IMR-90 (cell line): ENCODE data around the gene HEXA. TPM values are rescaled to one million over a fixed set of nuclear protein-coding genes. Genes with fewer than 3 reads are reported as not detected.

Experiments
- ATAC-seq: fragments of 200-7000 bp; cut with Tn5 transposase; 2 replicates; pipeline ENCODE4 v1.9.1; 2020; ENCODE audit warnings: low read depth, mild to moderate bottlenecking, moderate library complexity
- BruUV-seq: library from RNA; stranded (reverse); fragments of 400-500 nt; replicated peaks from 2 replicates; lab custom pipeline; 2021; lab: Mats Ljungman, UMichigan
- CTCF ChIA-PET: fragments of 300-600 bp; formaldehyde crosslinking; extraction: SDS; loops from one replicate; lab custom pipeline; 2021; ENCODE audit warnings: antibody characterized with exemption; lab: Yijun Ruan, JAX
- POLR2A ChIA-PET: fragments of 300-600 bp; sonication (Branson Sonifier 250); formaldehyde crosslinking; loops from one replicate; lab custom pipeline; 2022; ENCODE audit warnings: antibody characterized with exemption; ENCODE audit not compliant: unreplicated experiment; lab: Charles Lee
- DNase-seq: peaks from one replicate; pipeline ENCODE4 v3.0.0; 2013
- H2AFZ ChIP-seq: replicated peaks from 2 replicates; pipeline ENCODE3; 2013; ENCODE audit warnings: low read length, mild to moderate bottlenecking; ENCODE audit not compliant: poor library complexity
- H2AK5ac ChIP-seq: 2 replicates; pipeline ENCODE4 v1.6.1; 2013; ENCODE audit warnings: low read depth, low read length, inconsistent platforms
- H2AK9ac ChIP-seq: replicated peaks from 2 replicates; pipeline ENCODE3; 2013; ENCODE audit warnings: mild to moderate bottlenecking, low read depth, low read length, moderate library complexity; ENCODE audit not compliant: poor library complexity
- H2BK120ac ChIP-seq: 2 replicates; pipeline ENCODE4 v1.6.1; 2013; ENCODE audit warnings: low read depth, low read length, inconsistent platforms
- H2BK15ac ChIP-seq: 3 replicates; pipeline ENCODE4 v1.6.1; 2013; ENCODE audit warnings: low read depth, low read length, inconsistent platforms
- H2BK20ac ChIP-seq: 2 replicates; pipeline ENCODE4 v1.6.1; 2013; ENCODE audit warnings: low read depth, mild to moderate bottlenecking, inconsistent platforms, low read length, moderate library complexity
- H2BK5ac ChIP-seq: 2 replicates; pipeline ENCODE4 v1.6.1; 2013; ENCODE audit warnings: mild to moderate bottlenecking, low read depth, low read length, inconsistent platforms; ENCODE audit not compliant: poor library complexity, severe bottlenecking
- H3K14ac ChIP-seq: replicated peaks from 2 replicates; pipeline ENCODE4 v1.6.1; 2013; ENCODE audit warnings: low read depth, low read length, inconsistent platforms
- H3K18ac ChIP-seq: 2 replicates; pipeline ENCODE4 v1.6.1; 2013; ENCODE audit warnings: low read depth, low read length, control low read depth
- H3K23ac ChIP-seq: 2 replicates; pipeline ENCODE4 v1.6.1; 2013; ENCODE audit warnings: low read depth, low read length, inconsistent platforms
- H3K27ac ChIP-seq: 2 replicates; pipeline ENCODE4 v1.5.1; 2013; ENCODE audit warnings: mild to moderate bottlenecking, control low read depth, low read length; ENCODE audit not compliant: insufficient read depth
- H3K27me3 ChIP-seq: 2 replicates; pipeline ENCODE4 v1.6.1; 2013; ENCODE audit warnings: low read length; ENCODE audit not compliant: control insufficient read depth, insufficient read depth
- H3K36me3 ChIP-seq: 2 replicates; pipeline ENCODE4 v1.6.1; 2013; ENCODE audit warnings: low read length, mixed read lengths; ENCODE audit not compliant: control insufficient read depth, insufficient read depth
- H3K4ac ChIP-seq: 2 replicates; pipeline ENCODE4 v1.6.1; 2013; ENCODE audit warnings: low read depth, low read length, inconsistent platforms
- H3K4me1 ChIP-seq: 2 replicates; pipeline ENCODE4 v1.6.1; 2013; ENCODE audit warnings: low read length, mixed read lengths; ENCODE audit not compliant: control insufficient read depth, insufficient read depth
- H3K4me2 ChIP-seq: 2 replicates; pipeline ENCODE4 v1.6.1; 2013; ENCODE audit warnings: low read depth, mild to moderate bottlenecking, control low read depth, low read length, moderate library complexity
- H3K4me3 ChIP-seq: 2 replicates; pipeline ENCODE4 v1.5.1; 2013; ENCODE audit warnings: low read depth, mild to moderate bottlenecking, control low read depth, low read length, moderate library complexity; ENCODE audit not compliant: insufficient read depth
- H3K56ac ChIP-seq: 2 replicates; pipeline ENCODE4 v1.6.1; 2013; ENCODE audit warnings: low read length, inconsistent platforms; ENCODE audit not compliant: insufficient read depth; ENCODE audit errors: extremely low read depth
- H3K79me1 ChIP-seq, 2 experiments: 2 replicates each; pipeline ENCODE4 v1.6.1; 2013; ENCODE audit warnings: low read length in 2 of 2, inconsistent platforms in 1 of 2, low read depth in 1 of 2
- H3K9ac ChIP-seq: 2 replicates; pipeline ENCODE4 v1.6.1; 2013; ENCODE audit warnings: low read depth, low read length, control low read depth
- H3K9me1 ChIP-seq: 2 replicates; pipeline ENCODE4 v1.6.1; 2013; ENCODE audit warnings: low read length, inconsistent platforms; ENCODE audit not compliant: insufficient read depth
- H3K9me3 ChIP-seq: 2 replicates; pipeline ENCODE4 v1.6.1; 2013; ENCODE audit warnings: low read length; ENCODE audit not compliant: control insufficient read depth, insufficient read depth
- H4K20me1 ChIP-seq: 2 replicates; pipeline ENCODE4 v1.6.1; 2013; ENCODE audit warnings: low read length, inconsistent platforms; ENCODE audit not compliant: insufficient read depth
- H4K5ac ChIP-seq: 2 replicates; pipeline ENCODE4 v1.6.1; 2013; ENCODE audit warnings: mild to moderate bottlenecking, low read depth, low read length, control low read depth
- H4K8ac ChIP-seq, 2 experiments: 2 replicates each; pipeline ENCODE4 v1.6.1; 2013; ENCODE audit warnings: low read depth in 2 of 2, low read length in 2 of 2, control low read depth in 1 of 2, inconsistent platforms in 1 of 2
- H4K91ac ChIP-seq: 2 replicates; pipeline ENCODE4 v1.6.1; 2013; ENCODE audit warnings: low read depth, low read length, inconsistent platforms; ENCODE audit not compliant: insufficient read depth
- BHLHE40 ChIP-seq: fragments of 150-350 bp; IDR thresholded peaks from 2 replicates; pipeline ENCODE4 v1.6.1; 2016; ENCODE audit warnings: mild to moderate bottlenecking, low read depth, low read length
- CEBPB ChIP-seq: IDR thresholded peaks from 2 replicates; pipeline ENCODE4 v1.6.1; 2012; ENCODE audit warnings: low read depth, low read length, improper control_type of control experiment
- CHD1 ChIP-seq: IDR thresholded peaks from 2 replicates; pipeline ENCODE4 v1.6.1; 2012; ENCODE audit warnings: low read depth, low read length, improper control_type of control experiment
- CTCF ChIP-seq: conservative IDR thresholded peaks from 2 replicates; pipeline ENCODE4 v1.5.1; 2012; ENCODE audit warnings: mild to moderate bottlenecking, low read depth, low read length, improper control_type of control experiment
- ELK1 ChIP-seq: fragments of 150-350 bp; IDR thresholded peaks from 2 replicates; pipeline ENCODE4 v1.6.1; 2016; ENCODE audit warnings: low read depth, mild to moderate bottlenecking, low read length, moderate library complexity, borderline replicate concordance
- FOS ChIP-seq: fragments of 150-350 bp; IDR thresholded peaks from 2 replicates; pipeline ENCODE4 v1.6.1; 2016; ENCODE audit warnings: low read depth, low read length
- MAFK ChIP-seq: IDR thresholded peaks from 2 replicates; pipeline ENCODE4 v1.6.1; 2012; ENCODE audit warnings: low read depth, low read length, improper control_type of control experiment
- MAZ ChIP-seq: IDR thresholded peaks from 2 replicates; pipeline ENCODE4 v1.6.1; 2012; ENCODE audit warnings: low read depth, mild to moderate bottlenecking, low read length, improper control_type of control experiment, moderate library complexity, borderline replicate concordance
- MXI1 ChIP-seq: IDR thresholded peaks from 2 replicates; pipeline ENCODE4 v1.6.1; 2012; ENCODE audit warnings: low read depth, mild to moderate bottlenecking, low read length, moderate library complexity, borderline replicate concordance
- NFE2L2 ChIP-seq: fragments of 150-350 bp; IDR thresholded peaks from 2 replicates; pipeline ENCODE4 v1.6.1; 2016; ENCODE audit warnings: low read depth, mild to moderate bottlenecking, low read length
- POLR2A ChIP-seq: IDR thresholded peaks from 2 replicates; pipeline ENCODE4 v1.6.1; 2012; ENCODE audit warnings: mild to moderate bottlenecking, low read depth, low read length
- RAD21 ChIP-seq: IDR thresholded peaks from 2 replicates; pipeline ENCODE4 v1.6.1; 2012; ENCODE audit warnings: low read length, improper control_type of control experiment
- RCOR1 ChIP-seq: IDR thresholded peaks from 2 replicates; pipeline ENCODE4 v1.6.1; 2012; ENCODE audit warnings: mild to moderate bottlenecking, low read length, improper control_type of control experiment; ENCODE audit not compliant: insufficient replicate concordance
- RFX5 ChIP-seq: IDR thresholded peaks from 2 replicates; pipeline ENCODE4 v1.8.0; 2012; ENCODE audit warnings: low read depth, mild to moderate bottlenecking, low read length, moderate library complexity
- SMC3 ChIP-seq: fragments of 150-350 bp; IDR thresholded peaks from 2 replicates; pipeline ENCODE4 v1.6.1; 2016; ENCODE audit warnings: low read depth, mild to moderate bottlenecking, antibody characterized with exemption, low read length, moderate library complexity
- USF2 ChIP-seq: fragments of 150-350 bp; IDR thresholded peaks from 2 replicates; pipeline ENCODE4 v1.6.1; 2017; ENCODE audit warnings: mild to moderate bottlenecking, antibody characterized with exemption, low read length, low read depth
- WGBS, 2 experiments: methylation state at CpG; one replicate each; pipeline versions ENCODE4 v1.1.5 to v1.1.7; 2013; ENCODE audit warnings: missing lambda C conversion rate in 2 of 2; ENCODE audit not compliant: insufficient read length in 1 of 2; ENCODE audit errors: extremely low coverage in 2 of 2; 5-methylcytosine and 5-hydroxymethylcytosine counted together
- dilution Hi-C: fragments of 300-500 bp; cut with HindIII; formaldehyde crosslinking; loops from one replicate; pipeline ENCODE4 v1.14.3; 2018; ENCODE audit warnings: low sequenced_read_pairs; ENCODE audit not compliant: unreplicated experiment
- in situ Hi-C: fragments of 300-500 bp; cut with MboI; formaldehyde crosslinking; loops from 3 replicates; pipeline ENCODE4 v1.14.3; 2019; ENCODE audit warnings: low sequenced_read_pairs, inconsistent platforms, mixed read lengths
- intact Hi-C: fragments of 100-400 bp; cut with micrococcal nuclease; formaldehyde crosslinking; loops from 2 replicates; pipeline ENCODE4 v1.10.0; 2022
- polyA plus RNA-seq, 3 experiments: library from polyadenylated mRNA; depleted of rRNA; stranded (reverse); fragments of >200 nt; gene quantifications; 2 replicates each; pipeline ENCODE4 v1.2.3, GENCODE V29; 2012; ENCODE audit warnings: low replicate concordance in 1 of 3
- total RNA-seq: library from RNA; depleted of rRNA; stranded (reverse); fragments of >200 nt; gene quantifications from 2 replicates; pipeline ENCODE4 v1.2.3, GENCODE V29; 2012

The HEXA gene
- total and polyA plus RNA-seq, 2 of the 4 experiments (the other 2 are of a cell fraction) = 19.4 to 115 TPM

GRCh38 chr15:72315706-72316370, 60.0 kb downstream of the HEXA start:
- H2BK5ac ChIP-seq = no peak overlapping the region
- no peaks in the 10 kb centered on the region for H3K9me3 ChIP-seq
- peaks cover 25% of the 10 kb centered on the region for H3K27me3 ChIP-seq
- intact Hi-C loops (no loop called here), dilution Hi-C loops (no loop called here), in situ Hi-C loops (no loop called here)
- H3K36me3 ChIP-seq = no peaks in the 10 kb centered on the region
- H3K23ac ChIP-seq = no peak overlapping the region
- H3K18ac ChIP-seq = no peak overlapping the region
- H4K20me1 ChIP-seq = peaks cover 5% of the 10 kb centered on the region; the same call in 1 of the 2 replicates
- 50% methylated on average over 1 of the region's 6 CpGs; no CpG with 5 or more reads in 1 of the 2 experiments for WGBS, 2 experiments
- ChIA-PET CTCF (no interaction called here), POLR2A (no interaction called here)
- H3K4me2 ChIP-seq = no peak overlapping the region
- H3K79me1 ChIP-seq = no peaks in the 10 kb centered on the region
- ATAC-seq (no peak), DNase-seq (no peak)
- H3K27ac ChIP-seq = no peak overlapping the region
- no peak overlapping the region for H2AK9ac ChIP-seq
- H2BK120ac ChIP-seq = no peak overlapping the region
- H3K4ac ChIP-seq = no peak overlapping the region
- no TSS peak for BruUV-seq
- H4K8ac ChIP-seq = no peak overlapping the region
- H3K14ac ChIP-seq = no peak overlapping the region
- no peaks in the 10 kb centered on the region; the same call in 1 of the 2 replicates for H3K9me1 ChIP-seq
- no peak overlapping the region for H2BK20ac ChIP-seq
- no peak overlapping the region for H3K56ac ChIP-seq
- H3K9ac ChIP-seq = no peak overlapping the region
- H3K4me1 ChIP-seq = no peaks in the 10 kb centered on the region
- no peak overlapping the region for H2AFZ ChIP-seq
- no peak overlapping the region for H2AK5ac ChIP-seq
- H4K91ac ChIP-seq = no peak overlapping the region
- no peak overlapping the region for H2BK15ac ChIP-seq
- H3K4me3 ChIP-seq = no peak overlapping the region
- no peak overlapping the region for H4K5ac ChIP-seq
- no peak for TF ChIP-seq CEBPB
- no peak for TF ChIP-seq POLR2A
- no peak for TF ChIP-seq ELK1
- no peak for TF ChIP-seq NFE2L2
- TF ChIP-seq RFX5 = no peak
- no peak for TF ChIP-seq MXI1
- TF ChIP-seq RCOR1 = no peak
- no peak for TF ChIP-seq FOS
- no peak for TF ChIP-seq BHLHE40
- TF ChIP-seq CHD1 = no peak
- no peak for TF ChIP-seq CTCF
- no peak for TF ChIP-seq SMC3
- TF ChIP-seq MAFK = no peak
- no peak for TF ChIP-seq MAZ
- TF ChIP-seq USF2 = no peak
- TF ChIP-seq RAD21 = no peak
